ENCODE measurements around the gene ATP8B3.

ATP8B3 gene

GRCh38 chr19:1796395-1797142 lies 15.5 kb downstream of the ATP8B3 start:
- no peak for DNase-seq (ENCODE audit: low read depth, low spot score)

- no peak for DNase-seq (ENCODE audit: low read depth, low spot score)
These were observed 17.5 kb downstream of the ATP8B3 start for GRCh38 chr19:1794424-1795172.

GRCh38 chr19:1791879-1792278 lies 20.2 kb downstream of the ATP8B3 start:
- no peak for DNase-seq (ENCODE audit: low read depth, low spot score)

GRCh38 chr19:1790054-1790792 lies 21.9 kb downstream of the ATP8B3 start:
- no peak for DNase-seq (ENCODE audit: low read depth, low spot score)

- no peak for DNase-seq (ENCODE audit: low read depth, low spot score)
These were observed 22.6 kb downstream of the ATP8B3 start for GRCh38 chr19:1789261-1790041.

GRCh38 chr19:1787116-1787515 lies 25.0 kb downstream of the ATP8B3 start:
- DNase-seq (ENCODE audit: low read depth, low spot score) = no peak

GRCh38 chr19:1786668-1787067 lies 25.4 kb downstream of the ATP8B3 start:
- no peak for DNase-seq (ENCODE audit: low read depth, low spot score)

GRCh38 chr19:1785310-1785709 lies 26.8 kb downstream of the ATP8B3 start:
- no peak for DNase-seq (ENCODE audit: low read depth, low spot score)

GRCh38 chr19:1783874-1784273 lies 28.2 kb downstream of the ATP8B3 start:
- DNase-seq (ENCODE audit: low read depth, low spot score) = no peak

GRCh38 chr19:1783354-1783753 lies 28.7 kb downstream of the ATP8B3 start:
- no peak for DNase-seq (ENCODE audit: low read depth, low spot score)

GRCh38 chr19:1782521-1782920 lies 29.6 kb downstream of the ATP8B3 start:
- DNase-seq (ENCODE audit: low read depth, low spot score) = no peak

GRCh38 chr19:1780272-1780958 lies 31.7 kb downstream of the ATP8B3 start:
- no peak for DNase-seq (ENCODE audit: low read depth, low spot score)

- DNase-seq (ENCODE audit: low read depth, low spot score) = no peak
These were observed 32.5 kb downstream of the ATP8B3 start for GRCh38 chr19:1779574-1779973.

GRCh38 chr19:1777149-1777548 lies 34.9 kb downstream of the ATP8B3 start:
- no peak for DNase-seq (ENCODE audit: low read depth, low spot score)

GRCh38 chr19:1776606-1777147 lies 35.4 kb downstream of the ATP8B3 start:
- DNase-seq (ENCODE audit: low read depth, low spot score) = no peak

GRCh38 chr19:1775951-1776605 lies 36.0 kb downstream of the ATP8B3 start:
- no peak for DNase-seq (ENCODE audit: low read depth, low spot score)

- no peak for DNase-seq (ENCODE audit: low read depth, low spot score)
These were observed 36.9 kb downstream of the ATP8B3 start for GRCh38 chr19:1774989-1775772.

- DNase-seq (ENCODE audit: low read depth, low spot score) = no peak
These were observed 38.9 kb downstream of the ATP8B3 start for GRCh38 chr19:1773184-1773583.

- DNase-seq (ENCODE audit: low read depth, low spot score) = no peak
These were observed 41.1 kb downstream of the ATP8B3 start for GRCh38 chr19:1770866-1771576.
